Neural cell (in vitro differentiated cells): ENCODE data around the gene S1PR1. TPM values are rescaled to one million over a fixed set of nuclear protein-coding genes. Genes with fewer than 3 reads are reported as not detected.

ENCODE experiments used
- H2AFZ ChIP-seq: fragments of 200-600, 300-800 bp; sonication (generic), shearing (Covaris generic); 2 replicates; pipeline ENCODE4 v1.6.0; 2014; ENCODE audit warnings: low read depth, mild to moderate bottlenecking, antibody characterized with exemption, low read length, moderate library complexity
- H3F3A ChIP-seq: fragments of 200-600 bp; shearing (Covaris generic); 2 replicates; pipeline ENCODE4 v1.6.1; 2016; ENCODE audit warnings: mild to moderate bottlenecking, moderate library complexity, mixed read lengths, antibody characterized with exemption, low read length; ENCODE audit not compliant: insufficient read depth, poor library complexity, severe bottlenecking
- H3K27ac ChIP-seq: fragments of 200-600, 300-800 bp; sonication (generic), shearing (Covaris generic); 2 replicates; pipeline ENCODE4 v1.5.1; 2014; ENCODE audit warnings: mild to moderate bottlenecking, low read length, moderate library complexity
- H3K27me3 ChIP-seq: fragments of 300-800, 200-600 bp; sonication (generic), shearing (Covaris generic); 2 replicates; pipeline ENCODE4 v1.6.0; 2014; ENCODE audit warnings: mild to moderate bottlenecking, low read depth, low read length, moderate library complexity; ENCODE audit not compliant: insufficient read depth
- H3K36me3 ChIP-seq: fragments of 300-800, 200-600 bp; sonication (generic), shearing (Covaris generic); 2 replicates; pipeline ENCODE4 v1.5.1; 2014; ENCODE audit warnings: mild to moderate bottlenecking, antibody characterized with exemption, low read length, moderate library complexity; ENCODE audit not compliant: insufficient read depth
- H3K4me2 ChIP-seq: fragments of 300-800, 200-600 bp; sonication (generic), shearing (Covaris generic); 2 replicates; pipeline ENCODE4 v1.6.0; 2014; ENCODE audit warnings: mild to moderate bottlenecking, low read length
- H3K4me3 ChIP-seq: fragments of 300-800, 200-600 bp; sonication (generic), shearing (Covaris generic); 2 replicates; pipeline ENCODE4 v1.5.1; 2014; ENCODE audit warnings: mild to moderate bottlenecking, low read length, moderate library complexity
- H3K79me2 ChIP-seq: fragments of 200-600 bp; shearing (Covaris generic); replicated peaks from 2 replicates; pipeline ENCODE4 v1.6.0; 2014; ENCODE audit warnings: mild to moderate bottlenecking, low read length, moderate library complexity; ENCODE audit not compliant: insufficient read depth
- H3K9ac ChIP-seq: fragments of 300-800, 200-600 bp; sonication (generic), shearing (Covaris generic); 2 replicates; pipeline ENCODE4 v1.6.1; 2016; ENCODE audit warnings: mild to moderate bottlenecking, low read length, mixed read lengths
- H3K9me2 ChIP-seq: fragments of 200-600 bp; shearing (Covaris generic); 2 replicates; pipeline ENCODE4 v1.6.1; 2016; ENCODE audit warnings: mild to moderate bottlenecking, low read length, mixed read lengths; ENCODE audit not compliant: insufficient read depth
- H3K9me3 ChIP-seq: fragments of 200-600, 300-800 bp; sonication (generic), shearing (Covaris generic); 2 replicates; pipeline ENCODE4 v1.6.1; 2016; ENCODE audit warnings: mild to moderate bottlenecking, mixed run types, low read length, moderate library complexity, mixed read lengths
- H4K20me1 ChIP-seq: fragments of 200-600 bp; shearing (Covaris generic); 2 replicates; pipeline ENCODE4 v1.6.1; 2016; ENCODE audit warnings: mild to moderate bottlenecking, mixed run types; ENCODE audit not compliant: insufficient read depth
- CTCF ChIP-seq: fragments of 450-650 bp; IDR thresholded peaks from 2 replicates; pipeline ENCODE4 v1.5.1; 2014; ENCODE audit warnings: antibody characterized with exemption, mild to moderate bottlenecking, moderate library complexity; ENCODE audit not compliant: poor library complexity, severe bottlenecking
- EP300 ChIP-seq: fragments of 450-650 bp; conservative IDR thresholded peaks from 2 replicates; pipeline ENCODE4 v1.6.1; 2014; ENCODE audit warnings: antibody characterized with exemption, mild to moderate bottlenecking, moderate library complexity; ENCODE audit not compliant: poor library complexity, severe bottlenecking
- EZH2 ChIP-seq: fragments of 200-600, 300-800 bp; shearing (Covaris generic), sonication (generic); IDR thresholded peaks from 2 replicates; pipeline ENCODE4 v1.6.1; 2014; ENCODE audit warnings: antibody characterized with exemption, low read length, borderline replicate concordance, mild to moderate bottlenecking; ENCODE audit not compliant: insufficient read depth, poor library complexity, severe bottlenecking
- MXI1 ChIP-seq: fragments of 450-650 bp; conservative IDR thresholded peaks from 2 replicates; pipeline ENCODE4 v1.6.1; 2014; ENCODE audit warnings: antibody characterized with exemption, mild to moderate bottlenecking; ENCODE audit not compliant: poor library complexity, severe bottlenecking
- POLR2AphosphoS5 ChIP-seq: IDR thresholded peaks from 2 replicates; pipeline ENCODE4 v1.6.1; 2012
- RAD21 ChIP-seq: fragments of 450-650 bp; conservative IDR thresholded peaks from 2 replicates; pipeline ENCODE4 v1.6.1; 2014; ENCODE audit warnings: antibody characterized with exemption, mild to moderate bottlenecking, moderate library complexity
- REST ChIP-seq: IDR thresholded peaks from 2 replicates; pipeline ENCODE4 v1.6.1; 2012; ENCODE audit warnings: borderline replicate concordance
- SMC3 ChIP-seq: fragments of 450-650 bp; conservative IDR thresholded peaks from 2 replicates; pipeline ENCODE4 v1.6.1; 2014; ENCODE audit warnings: antibody characterized with exemption, mild to moderate bottlenecking, moderate library complexity; ENCODE audit not compliant: poor library complexity
- TAF1 ChIP-seq: IDR thresholded peaks from 2 replicates; pipeline ENCODE4 v1.6.1; 2012; ENCODE audit warnings: low read depth
- polyA plus RNA-seq: library from polyadenylated mRNA; depleted of rRNA; stranded (reverse); fragments of >200 nt; gene quantifications from 2 replicates; pipeline ENCODE4 v1.2.3, GENCODE V29; 2014

The S1PR1 gene
- polyA plus RNA-seq, 1 donor from 2014 or later = not detected

- H3K4me2 ChIP-seq = no peak overlapping the region
- peaks cover 37% of the 10 kb centered on the region for H3K79me2 ChIP-seq
- peak; percentile 68 for TF ChIP-seq SMC3
- peak; percentile 68 for TF ChIP-seq CTCF
- no peak for TF ChIP-seq MXI1
- no peak for TF ChIP-seq EZH2
- TF ChIP-seq EP300 = no peak
- TF ChIP-seq RAD21 = peak; percentile 56
- no peak for TF ChIP-seq POLR2AphosphoS5
- H3F3A ChIP-seq = no peaks in the 10 kb centered on the region
- H3K9ac ChIP-seq = no peak overlapping the region
- H3K27ac ChIP-seq = no peak overlapping the region
- no peaks in the 10 kb centered on the region for H3K36me3 ChIP-seq
- peaks cover 21% of the 10 kb centered on the region for H3K27me3 ChIP-seq
- no peak overlapping the region for H2AFZ ChIP-seq
- H4K20me1 ChIP-seq = no peaks in the 10 kb centered on the region
- no peak overlapping the region for H3K4me3 ChIP-seq
- H3K9me2 ChIP-seq = no peaks in the 10 kb centered on the region
- no peaks in the 10 kb centered on the region for H3K9me3 ChIP-seq
Observed at GRCh38 chr1:101238681-101239094, 1.9 kb downstream of the S1PR1 start.

GRCh38 chr1:101239095-101240040, 2.5 kb downstream of the S1PR1 start:
- no peak overlapping the region for H3K9ac ChIP-seq
- peaks cover 37% of the 10 kb centered on the region for H3K79me2 ChIP-seq
- H4K20me1 ChIP-seq = no peaks in the 10 kb centered on the region
- no peak for TF ChIP-seq RAD21
- peak; percentile 18 for TF ChIP-seq CTCF
- no peak for TF ChIP-seq SMC3
- no peaks in the 10 kb centered on the region for H3F3A ChIP-seq
- no peak overlapping the region for H3K4me2 ChIP-seq
- H3K9me2 ChIP-seq = no peaks in the 10 kb centered on the region
- H3K4me3 ChIP-seq = no peak overlapping the region
- H3K27me3 ChIP-seq = peaks cover 21% of the 10 kb centered on the region
- no peaks in the 10 kb centered on the region for H3K36me3 ChIP-seq
- no peaks in the 10 kb centered on the region for H3K9me3 ChIP-seq
- H3K27ac ChIP-seq = no peak overlapping the region
- no peak overlapping the region for H2AFZ ChIP-seq

GRCh38 chr1:101240041-101240430, 3.2 kb downstream of the S1PR1 start:
- H3K27ac ChIP-seq = no peak overlapping the region
- H3K9me3 ChIP-seq = no peaks in the 10 kb centered on the region
- H3F3A ChIP-seq = no peaks in the 10 kb centered on the region
- H3K4me3 ChIP-seq = no peak overlapping the region
- H3K9ac ChIP-seq = no peak overlapping the region
- TF ChIP-seq POLR2AphosphoS5 (no peak), REST (no peak), EP300 (no peak), CTCF (no peak), SMC3 (no peak), RAD21 (no peak), TAF1 (no peak), MXI1 (no peak), EZH2 (no peak)
- H4K20me1 ChIP-seq = no peaks in the 10 kb centered on the region
- H2AFZ ChIP-seq = no peak overlapping the region
- H3K9me2 ChIP-seq = no peaks in the 10 kb centered on the region
- peaks cover 21% of the 10 kb centered on the region for H3K27me3 ChIP-seq
- H3K79me2 ChIP-seq = peaks cover 37% of the 10 kb centered on the region
- H3K4me2 ChIP-seq = no peak overlapping the region
- H3K36me3 ChIP-seq = no peaks in the 10 kb centered on the region
